ENCODE data around the gene ODAM.
"Not testable (repeated sequence)": the region's sequence is repeated elsewhere in the genome, so short reads cannot be mapped to it uniquely, and the experiment has no call there.

The ODAM gene

DNA sequence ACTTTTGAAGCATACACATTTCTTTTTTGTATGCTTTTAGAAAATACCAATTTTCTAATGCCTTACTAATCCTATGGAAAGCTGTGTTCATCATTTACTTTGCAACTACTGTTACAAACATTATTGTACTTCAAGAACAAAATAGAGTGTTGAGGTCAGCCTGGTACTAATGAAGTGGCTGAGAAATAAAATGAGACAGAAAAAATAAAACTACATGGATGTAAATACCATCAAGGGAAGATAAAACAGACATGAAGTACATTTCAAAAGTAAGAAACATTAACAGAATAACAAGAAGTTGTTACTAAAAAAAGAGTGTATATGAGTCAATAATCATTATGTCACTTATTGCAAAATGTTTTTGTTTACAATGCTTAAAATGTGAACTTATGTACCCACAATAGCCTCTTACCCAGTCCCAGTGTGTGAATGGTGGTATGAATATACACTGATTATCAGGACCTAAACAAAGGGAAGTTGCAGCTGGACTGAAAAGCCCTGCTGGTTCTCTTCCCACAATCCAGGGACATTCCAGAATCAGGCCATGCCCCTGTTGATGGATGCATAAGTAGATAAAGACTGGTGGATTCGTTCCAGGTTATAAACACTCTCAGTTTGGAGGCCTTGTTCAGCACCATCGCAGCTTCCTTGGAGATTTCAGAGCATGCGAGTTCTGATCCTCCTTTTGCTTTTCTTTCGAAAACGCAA is 44.5 kb downstream of the ODAM start:
- TF ChIP-seq, protein P1, sequence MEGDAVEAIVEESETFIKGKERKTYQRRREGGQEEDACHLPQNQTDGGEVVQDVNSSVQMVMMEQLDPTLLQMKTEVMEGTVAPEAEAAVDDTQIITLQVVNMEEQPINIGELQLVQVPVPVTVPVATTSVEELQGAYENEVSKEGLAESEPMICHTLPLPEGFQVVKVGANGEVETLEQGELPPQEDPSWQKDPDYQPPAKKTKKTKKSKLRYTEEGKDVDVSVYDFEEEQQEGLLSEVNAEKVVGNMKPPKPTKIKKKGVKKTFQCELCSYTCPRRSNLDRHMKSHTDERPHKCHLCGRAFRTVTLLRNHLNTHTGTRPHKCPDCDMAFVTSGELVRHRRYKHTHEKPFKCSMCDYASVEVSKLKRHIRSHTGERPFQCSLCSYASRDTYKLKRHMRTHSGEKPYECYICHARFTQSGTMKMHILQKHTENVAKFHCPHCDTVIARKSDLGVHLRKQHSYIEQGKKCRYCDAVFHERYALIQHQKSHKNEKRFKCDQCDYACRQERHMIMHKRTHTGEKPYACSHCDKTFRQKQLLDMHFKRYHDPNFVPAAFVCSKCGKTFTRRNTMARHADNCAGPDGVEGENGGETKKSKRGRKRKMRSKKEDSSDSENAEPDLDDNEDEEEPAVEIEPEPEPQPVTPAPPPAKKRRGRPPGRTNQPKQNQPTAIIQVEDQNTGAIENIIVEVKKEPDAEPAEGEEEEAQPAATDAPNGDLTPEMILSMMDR (IDR thresholded peaks at IDR 0.05; ENCODE audit: low read depth, low read length), result no peak
- no peaks in the 10 kb centered on the region for H3K9me3 ChIP-seq
- no peaks in the 10 kb centered on the region for H3K4me1 ChIP-seq
- no peak for DNase-seq
- no peaks in the 10 kb centered on the region for H3K36me3 ChIP-seq
- H3K4me3 ChIP-seq (ENCODE audit: low read depth, low read length), result no peak overlapping the region
- no peaks in the 10 kb centered on the region for H3K27me3 ChIP-seq

GRCh38 chr4:70242297-70242696 is 46.8 kb downstream of the ODAM start, which contains the start of gene CSN3:
Gene CSN3, plus strand, starts transcription at chr4:70242597. Its CDS starts 2,223 bp downstream, at chr4:70244820.
- not testable (repeated sequence) for H3K4me1 ChIP-seq; H3K4me3 ChIP-seq (ENCODE audit: low read depth, low read length); H3K36me3 ChIP-seq; H3K9me3 ChIP-seq; H3K27me3 ChIP-seq; DNase-seq

- TF ChIP-seq, protein P1 (IDR thresholded peaks at IDR 0.05; ENCODE audit: low read depth, low read length), result no peak
- DNase-seq, result no peak
- no peaks in the 10 kb centered on the region for H3K36me3 ChIP-seq
- H3K4me3 ChIP-seq (ENCODE audit: low read depth, low read length), result no peak overlapping the region
- no peaks in the 10 kb centered on the region for H3K27me3 ChIP-seq
- H3K9me3 ChIP-seq, result no peaks in the 10 kb centered on the region
- H3K4me1 ChIP-seq, result no peaks in the 10 kb centered on the region
Measured at GRCh38 chr4:70243091-70243490, 47.6 kb downstream of the ODAM start.

- no peaks in the 10 kb centered on the region for H3K9me3 ChIP-seq
- TF ChIP-seq, protein P1 (IDR thresholded peaks at IDR 0.05; ENCODE audit: low read depth, low read length), result no peak
- H3K4me1 ChIP-seq, result no peaks in the 10 kb centered on the region; the same call in 1 of the 2 replicates
- H3K36me3 ChIP-seq, result no peaks in the 10 kb centered on the region
- no peak for DNase-seq
- no peak overlapping the region for H3K4me3 ChIP-seq (ENCODE audit: low read depth, low read length)
- H3K27me3 ChIP-seq, result no peaks in the 10 kb centered on the region
Measured at GRCh38 chr4:70251250-70251944, 55.9 kb downstream of the ODAM start.

DNA sequence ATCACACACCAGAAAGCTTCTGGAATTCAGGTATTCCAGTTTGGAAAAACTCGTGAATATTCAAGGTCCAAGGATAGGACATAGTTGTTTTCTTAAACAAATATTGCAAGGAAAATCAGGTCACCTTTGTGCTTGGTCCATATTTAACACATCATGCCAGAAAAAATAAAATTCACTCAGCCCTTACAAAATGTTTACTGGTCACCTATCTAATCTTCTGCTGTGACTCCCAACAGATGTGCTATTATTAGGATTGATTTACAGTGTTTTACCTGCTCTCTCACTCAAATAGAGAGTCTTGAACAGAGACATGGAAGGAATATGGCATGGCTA is 56.4 kb downstream of the ODAM start:
- H3K36me3 ChIP-seq, result no peaks in the 10 kb centered on the region
- H3K27me3 ChIP-seq, result no peaks in the 10 kb centered on the region
- no peak overlapping the region for H3K4me3 ChIP-seq (ENCODE audit: low read depth, low read length)
- TF ChIP-seq, protein P1 (IDR thresholded peaks at IDR 0.05; ENCODE audit: low read depth, low read length), result no peak
- no peaks in the 10 kb centered on the region for H3K9me3 ChIP-seq
- DNase-seq, result no peak
- H3K4me1 ChIP-seq, result no peaks in the 10 kb centered on the region; the same call in 1 of the 2 replicates
